Fibroblast of the aortic adventitia (primary cell): ENCODE data around the gene AKR1B15. TPM values are rescaled to one million over a fixed set of nuclear protein-coding genes. Genes with fewer than 3 reads are reported as not detected.
A peak's percentile ranks its signal among the peaks of the same experiment; 100 is the strongest.
"Not testable (repeated sequence)": the region's sequence is repeated elsewhere in the genome, so short reads cannot be mapped to it uniquely, and the experiment has no call there.

Experiments used
- DNase-seq: peaks from one replicate; pipeline ENCODE4 v3.0.0-alpha.2; 2010; ENCODE audit warnings: low read depth
- H3K4me3 ChIP-seq: 2 replicates; pipeline ENCODE4 v1.5.1; 2011; ENCODE audit warnings: low read depth, mild to moderate bottlenecking, control low read depth, low read length, moderate library complexity
- total RNA-seq: library from RNA; depleted of rRNA; stranded (reverse); fragments of >200 nt; gene quantifications from 2 replicates; pipeline ENCODE4 v1.2.3, GENCODE V29; 2012; ENCODE audit warnings: low replicate concordance
- TF ChIP-seq, protein P1 (sequence below): IDR thresholded peaks from 2 replicates; pipeline ENCODE4 v1.5.1; 2011; ENCODE audit warnings: mild to moderate bottlenecking, low read length, control low read depth, inconsistent platforms; ENCODE audit not compliant: insufficient read depth

The AKR1B15 gene
- total RNA-seq, 1 donor, result not detected

DNA sequence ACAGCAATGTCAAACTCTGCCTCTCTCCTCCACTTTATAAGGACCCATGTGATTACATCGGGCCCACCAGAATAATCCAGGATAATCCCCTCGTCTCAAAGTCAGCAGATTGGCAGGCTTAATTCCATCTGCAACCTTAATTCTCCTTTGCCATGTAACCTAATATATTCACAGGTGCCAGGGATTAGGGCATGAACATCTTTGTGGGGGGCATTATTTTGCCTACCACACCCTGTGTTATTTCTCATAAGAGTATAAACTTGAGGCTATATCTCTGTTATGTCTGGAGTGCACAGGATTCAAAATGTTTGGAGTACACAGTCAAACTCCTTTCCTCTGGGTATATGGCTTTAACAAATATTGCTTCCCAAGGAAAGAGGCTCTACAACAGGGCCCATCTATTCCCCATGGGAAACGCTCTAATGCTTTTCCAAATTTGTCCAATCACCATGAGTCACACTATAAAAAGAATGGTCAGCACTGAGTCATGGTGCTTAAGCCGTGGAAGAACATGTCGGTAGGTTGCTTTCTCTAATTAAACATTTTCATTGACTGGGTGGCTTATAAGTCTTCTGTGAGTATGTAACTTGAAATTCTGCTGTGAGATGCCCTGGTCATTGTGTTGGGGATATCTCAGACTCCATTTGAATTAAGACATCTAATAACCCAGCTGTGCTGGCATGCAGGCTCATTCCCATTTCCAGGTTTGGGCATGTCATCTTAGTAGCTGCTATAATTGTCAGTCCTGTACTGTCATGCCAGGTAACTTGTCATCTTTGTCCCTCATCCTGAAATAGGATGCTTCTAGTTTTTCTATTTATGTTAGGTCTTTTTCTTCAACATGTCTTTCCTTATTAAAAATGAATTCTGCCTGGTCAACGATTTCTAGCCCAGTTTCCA, 33.1 kb upstream of the AKR1B15 start:
- H3K4me3 ChIP-seq, result peak overlapping the region; percentile 32
- TF ChIP-seq, protein P1, sequence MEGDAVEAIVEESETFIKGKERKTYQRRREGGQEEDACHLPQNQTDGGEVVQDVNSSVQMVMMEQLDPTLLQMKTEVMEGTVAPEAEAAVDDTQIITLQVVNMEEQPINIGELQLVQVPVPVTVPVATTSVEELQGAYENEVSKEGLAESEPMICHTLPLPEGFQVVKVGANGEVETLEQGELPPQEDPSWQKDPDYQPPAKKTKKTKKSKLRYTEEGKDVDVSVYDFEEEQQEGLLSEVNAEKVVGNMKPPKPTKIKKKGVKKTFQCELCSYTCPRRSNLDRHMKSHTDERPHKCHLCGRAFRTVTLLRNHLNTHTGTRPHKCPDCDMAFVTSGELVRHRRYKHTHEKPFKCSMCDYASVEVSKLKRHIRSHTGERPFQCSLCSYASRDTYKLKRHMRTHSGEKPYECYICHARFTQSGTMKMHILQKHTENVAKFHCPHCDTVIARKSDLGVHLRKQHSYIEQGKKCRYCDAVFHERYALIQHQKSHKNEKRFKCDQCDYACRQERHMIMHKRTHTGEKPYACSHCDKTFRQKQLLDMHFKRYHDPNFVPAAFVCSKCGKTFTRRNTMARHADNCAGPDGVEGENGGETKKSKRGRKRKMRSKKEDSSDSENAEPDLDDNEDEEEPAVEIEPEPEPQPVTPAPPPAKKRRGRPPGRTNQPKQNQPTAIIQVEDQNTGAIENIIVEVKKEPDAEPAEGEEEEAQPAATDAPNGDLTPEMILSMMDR, result no peak

GRCh38 chr7:134520130-134520529, 28.8 kb upstream of the AKR1B15 start:
- peak; percentile 62 for DNase-seq
- TF ChIP-seq, protein P1, result peak; percentile 38
- H3K4me3 ChIP-seq, result no peak overlapping the region

More for the DNA sequence above, 33.1 kb upstream of the AKR1B15 start:
- DNase-seq, result peak; percentile 97

DNA sequence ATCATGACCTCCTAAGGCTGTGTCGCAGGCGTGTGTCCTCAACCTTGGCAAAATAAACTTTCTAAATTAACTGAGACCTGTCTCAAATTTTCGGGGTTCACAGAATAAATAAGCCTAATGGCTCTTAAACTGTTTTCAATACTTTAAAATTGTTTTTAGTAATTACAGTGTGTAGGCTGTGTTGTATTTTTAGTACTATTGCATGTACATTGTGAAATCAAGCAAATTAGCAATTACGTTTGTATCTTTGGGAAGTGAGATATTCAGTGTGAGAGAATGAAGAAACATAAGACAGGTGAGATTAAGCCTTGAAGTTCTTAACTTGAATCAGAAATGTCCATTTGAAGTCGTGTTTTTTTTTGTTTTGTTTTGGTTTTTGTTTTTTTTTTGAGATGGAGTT, 26.3 kb upstream of the AKR1B15 start:
- no peak overlapping the region for H3K4me3 ChIP-seq
- TF ChIP-seq, protein P1, result no peak
- no peak for DNase-seq

GRCh38 chr7:134525449-134525848, 23.5 kb upstream of the AKR1B15 start:
- DNase-seq, H3K4me3 ChIP-seq: not testable (repeated sequence)

DNA sequence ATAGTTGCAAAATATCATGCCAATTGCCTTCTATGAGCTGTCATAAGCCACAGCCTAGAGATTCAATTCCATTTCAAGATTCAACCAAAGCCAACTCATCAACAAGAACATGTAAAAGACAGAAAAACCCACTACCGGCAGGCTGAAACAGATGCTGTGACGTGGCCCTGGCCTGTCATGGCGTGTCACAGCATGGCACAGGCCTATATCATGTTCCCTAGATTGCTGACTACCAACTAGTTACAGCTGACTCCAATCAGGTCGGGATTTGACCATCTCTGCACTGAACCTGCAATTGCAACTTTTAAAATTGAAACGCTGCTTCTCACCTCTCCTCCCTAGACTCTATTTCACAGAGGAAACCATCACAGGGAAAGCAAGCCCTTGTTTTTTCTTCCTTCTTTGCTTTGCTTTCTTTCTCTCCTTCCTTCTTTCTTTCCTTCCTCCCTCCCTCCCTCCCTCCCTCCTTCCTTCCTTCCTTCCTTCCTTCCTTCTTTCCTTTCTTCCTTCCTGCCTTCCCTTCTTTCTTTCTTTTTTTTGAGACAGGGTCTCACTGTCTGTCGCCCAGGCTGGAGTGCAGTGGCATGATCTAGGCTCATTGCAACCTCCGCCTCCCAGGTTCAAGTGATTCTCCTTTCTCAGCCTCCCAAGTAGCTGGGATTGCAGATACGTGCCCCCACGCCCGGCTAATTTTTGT, 22.2 kb upstream of the AKR1B15 start:
- H3K4me3 ChIP-seq, DNase-seq: not testable (repeated sequence)

- TF ChIP-seq, protein P1, result no peak
- peak overlapping the region; percentile 42 for H3K4me3 ChIP-seq
- peak; percentile 83 for DNase-seq
Observed at GRCh38 chr7:134527979-134528371, 20.9 kb upstream of the AKR1B15 start.

DNA sequence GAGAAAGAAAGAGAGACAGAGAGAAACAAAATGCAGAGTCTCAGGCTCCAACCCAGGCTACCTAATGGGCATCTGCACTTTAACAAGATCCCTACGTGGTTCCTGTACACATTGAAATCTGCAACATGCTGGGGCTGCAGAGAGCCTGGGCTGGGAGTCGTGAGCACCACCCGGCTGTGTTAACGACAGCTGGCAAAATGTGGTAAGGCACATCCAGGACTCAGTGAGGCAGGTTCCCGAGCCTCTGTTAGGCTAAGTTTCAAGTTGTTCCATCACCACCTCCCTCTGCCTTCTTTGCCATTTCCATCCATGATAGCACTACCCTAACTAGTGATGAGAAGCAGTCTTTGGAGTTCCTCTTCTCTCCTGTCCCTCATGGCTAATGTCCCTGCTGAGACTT, 20.2 kb upstream of the AKR1B15 start:
- TF ChIP-seq, protein P1, result no peak
- DNase-seq, result no peak
- H3K4me3 ChIP-seq, result no peak overlapping the region

DNA sequence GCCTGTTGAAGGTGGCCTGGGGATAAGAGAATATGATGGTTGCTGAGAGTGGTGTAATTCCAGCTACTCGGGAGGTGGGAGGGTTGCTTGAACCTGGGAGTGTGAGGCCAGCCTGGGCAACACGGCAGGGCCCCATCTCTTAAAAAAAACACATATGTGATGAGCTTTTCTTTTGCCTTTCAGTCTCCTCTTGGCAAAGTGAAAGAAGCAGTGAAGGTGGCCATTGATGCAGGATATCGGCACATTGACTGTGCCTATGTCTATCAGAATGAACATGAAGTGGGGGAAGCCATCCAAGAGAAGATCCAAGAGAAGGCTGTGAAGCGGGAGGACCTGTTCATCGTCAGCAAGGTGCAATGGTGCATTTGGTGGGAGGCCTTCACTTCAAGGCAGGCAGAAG, 18.4 kb upstream of the AKR1B15 start:
- TF ChIP-seq, protein P1, result no peak
- DNase-seq, result no peak
- H3K4me3 ChIP-seq, result no peak overlapping the region
